HL-60 (cell line): Measurements from ENCODE around the gene ROCK2.
"Not testable (repeated sequence)": the region's sequence is repeated elsewhere in the genome, so short reads cannot be mapped to it uniquely, and the experiment has no call there.

ENCODE experiments used
- CTCF ChIP-seq: IDR thresholded peaks from one replicate; pipeline ENCODE4 v1.5.1; 2011; ENCODE audit warnings: low read length, control low read depth, inconsistent platforms; ENCODE audit not compliant: insufficient read depth
- GABPA ChIP-seq: IDR thresholded peaks from 2 replicates; pipeline ENCODE4 v1.6.1; 2012; ENCODE audit warnings: low read depth
- POLR2AphosphoS5 ChIP-seq: IDR thresholded peaks from 2 replicates; pipeline ENCODE4 v1.6.1; 2012; ENCODE audit warnings: low read depth
- REST ChIP-seq: IDR thresholded peaks from 2 replicates; pipeline ENCODE4 v1.6.1; 2012; ENCODE audit warnings: low read depth; ENCODE audit not compliant: insufficient replicate concordance

DNA sequence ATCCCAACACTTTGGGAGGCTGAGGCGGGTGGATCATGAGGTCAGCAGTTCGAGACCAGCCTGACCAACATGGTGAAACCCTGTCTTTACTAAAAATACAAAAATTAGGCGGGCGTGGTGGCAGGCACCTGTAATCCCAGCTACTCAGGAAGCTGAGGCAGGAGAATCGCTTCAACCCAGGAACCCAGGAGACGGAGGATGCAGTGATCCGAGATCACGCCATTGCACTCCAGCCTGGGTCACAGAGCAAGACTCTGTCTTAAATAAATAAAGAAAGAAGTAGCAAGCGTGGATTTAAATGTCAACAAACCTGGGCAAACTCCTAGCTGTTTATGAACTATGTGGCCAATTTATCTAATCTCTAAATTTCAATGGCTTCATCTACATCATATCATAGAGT lies 82.9 kb downstream of the ROCK2 start:
- TF ChIP-seq CTCF, REST, POLR2AphosphoS5, GABPA: not testable (repeated sequence)
